HG03060 (cell line): ENCODE data around the gene RYR1.
"Not testable (repeated sequence)": the region's sequence is repeated elsewhere in the genome, so short reads cannot be mapped to it uniquely, and the experiment has no call there.

ENCODE experiments used
- ATAC-seq: cut with Tn5 transposase; IDR thresholded peaks from one replicate; pipeline ENCODE4 v1.9.1; 2021; ENCODE audit warnings: low read depth, moderate number of reproducible peaks; ENCODE audit not compliant: unreplicated experiment

The RYR1 gene

DNA sequence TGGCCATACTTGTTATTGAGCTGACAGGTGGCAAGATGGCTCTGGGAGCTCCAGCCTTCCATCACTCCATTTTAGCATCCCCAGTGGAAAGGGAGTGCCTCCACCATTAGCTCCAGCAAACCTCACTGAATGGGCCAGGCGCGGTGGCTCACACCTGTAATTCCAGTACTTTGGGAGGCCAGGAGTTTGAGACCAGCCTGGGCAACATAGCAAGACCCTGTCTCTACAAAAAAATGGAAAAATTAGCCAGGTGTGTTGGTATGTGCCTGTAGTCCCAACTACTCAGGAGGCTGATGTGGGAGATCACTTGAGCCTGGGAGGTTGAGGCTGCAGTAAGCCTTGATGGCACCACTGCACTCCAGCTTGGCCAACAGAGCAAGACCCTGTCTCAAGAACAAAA lies 98.0 kb downstream of the RYR1 start:
- no peak for ATAC-seq

DNA sequence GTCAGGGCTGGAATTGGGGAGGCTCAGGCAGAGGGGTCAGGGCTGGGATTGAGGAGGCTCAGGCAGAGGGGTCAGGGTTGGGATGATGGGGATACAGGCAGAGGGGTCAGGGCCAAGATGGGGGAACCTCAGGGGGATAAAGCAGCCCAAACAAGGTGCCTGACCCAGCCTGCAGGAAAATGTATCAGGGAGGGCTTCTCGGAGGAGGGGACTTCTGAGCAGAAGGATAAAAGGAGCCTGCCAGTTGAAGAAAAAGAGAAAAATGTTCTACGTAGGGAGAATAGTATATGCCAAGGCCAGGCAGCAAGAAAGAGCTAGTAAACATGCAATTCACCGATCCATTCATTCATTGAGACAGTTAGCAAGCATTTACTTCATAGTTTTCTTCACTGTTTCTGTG lies 99.4 kb downstream of the RYR1 start:
- no peak for ATAC-seq

DNA sequence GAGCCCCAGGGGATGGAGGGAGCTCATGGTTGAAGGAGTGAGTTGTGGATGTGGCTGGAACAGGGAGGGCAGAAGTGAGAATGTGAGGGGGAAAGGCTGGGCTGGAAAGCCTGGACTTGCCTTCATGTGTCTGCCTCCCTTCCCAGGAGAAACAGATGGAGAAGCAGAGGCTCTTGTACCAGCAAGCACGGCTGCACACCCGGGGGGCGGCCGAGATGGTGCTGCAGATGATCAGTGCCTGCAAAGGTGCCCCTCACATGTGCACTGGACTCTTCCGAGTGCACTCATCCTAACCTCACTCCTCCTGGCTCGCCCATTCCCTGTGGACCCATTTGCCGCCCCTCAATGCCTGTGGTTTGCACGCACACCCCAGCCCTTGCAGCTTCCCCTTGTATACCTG lies 101.1 kb downstream of the RYR1 start:
- no peak for ATAC-seq

DNA sequence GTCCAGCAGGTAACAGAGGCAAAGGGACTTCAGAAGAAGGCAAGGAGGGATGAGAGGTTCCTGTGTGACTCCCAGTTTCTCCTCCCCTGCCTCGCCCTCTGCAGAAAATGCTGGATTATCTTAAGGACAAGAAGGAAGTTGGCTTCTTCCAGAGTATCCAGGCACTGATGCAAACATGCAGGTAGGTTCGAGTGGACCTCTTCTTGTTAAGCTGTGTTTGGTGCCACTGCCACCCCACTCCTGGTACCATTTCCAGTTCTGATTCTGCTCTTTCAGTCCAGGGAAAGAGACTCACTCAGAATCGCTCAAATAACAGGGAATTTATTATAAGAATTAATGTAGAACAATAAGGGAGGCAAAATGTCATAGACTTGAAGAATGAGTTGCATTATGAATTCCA lies 101.7 kb downstream of the RYR1 start:
- no peak for ATAC-seq

DNA sequence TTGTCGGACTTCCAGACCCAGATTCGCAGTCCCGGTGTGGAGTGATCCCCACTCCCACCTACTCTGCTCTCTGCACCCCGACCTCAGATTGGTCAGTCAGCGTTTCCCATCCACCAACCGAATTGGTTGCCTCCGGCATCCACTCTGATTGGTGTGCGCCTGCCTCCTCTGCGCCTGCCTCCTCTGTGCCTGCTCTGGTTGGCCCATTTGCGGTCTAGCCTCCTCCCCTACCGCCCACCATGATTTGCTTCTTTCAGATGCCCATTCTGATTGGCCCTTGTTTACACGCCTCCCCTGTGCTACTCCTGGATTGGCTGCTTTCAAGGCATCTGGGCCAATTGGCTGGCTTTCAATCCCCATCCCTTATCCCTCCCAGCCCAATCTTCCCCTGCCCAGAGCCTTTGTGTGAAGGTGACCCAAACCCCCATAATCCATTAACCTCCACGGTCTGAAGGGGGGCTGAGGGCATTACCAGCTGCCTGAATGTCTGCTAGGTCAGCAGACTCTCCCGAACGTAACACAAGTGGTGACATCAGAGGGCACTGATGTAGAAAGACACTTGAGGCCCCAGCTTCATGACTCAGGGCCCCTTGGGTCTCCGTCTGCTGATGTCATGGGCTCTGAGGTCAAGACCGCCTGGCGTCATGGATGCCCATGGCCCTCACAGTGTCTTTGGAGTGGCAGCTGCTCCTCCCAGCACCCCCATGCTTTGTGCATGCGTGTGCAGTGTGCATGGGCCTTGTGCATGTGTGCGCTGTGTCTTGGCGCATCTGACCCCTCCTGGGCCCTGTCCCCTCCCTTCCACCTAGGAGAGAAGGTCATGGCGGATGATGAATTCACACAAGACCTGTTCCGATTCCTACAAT lies 103.8 kb downstream of the RYR1 start:
- ATAC-seq: no peak

DNA sequence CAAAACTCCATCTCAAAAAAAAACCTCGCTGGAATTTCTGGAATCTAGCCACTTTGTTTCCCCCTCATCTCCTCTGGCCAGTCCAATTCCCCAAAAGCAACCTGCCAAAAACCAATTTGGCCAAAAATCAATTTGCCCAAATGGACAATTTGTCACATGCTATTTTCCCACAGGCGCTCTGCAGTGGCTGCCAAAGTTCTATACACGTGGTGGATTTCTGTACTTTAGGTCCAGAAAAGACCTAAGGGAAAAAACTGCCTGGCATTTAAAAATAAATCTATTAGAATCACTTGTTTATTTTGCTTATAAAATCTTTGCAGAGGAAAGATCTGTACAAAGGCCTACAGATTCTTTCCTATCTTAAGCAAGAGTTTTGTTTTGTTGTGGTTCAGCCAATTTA lies 104.9 kb downstream of the RYR1 start:
- no peak for ATAC-seq

DNA sequence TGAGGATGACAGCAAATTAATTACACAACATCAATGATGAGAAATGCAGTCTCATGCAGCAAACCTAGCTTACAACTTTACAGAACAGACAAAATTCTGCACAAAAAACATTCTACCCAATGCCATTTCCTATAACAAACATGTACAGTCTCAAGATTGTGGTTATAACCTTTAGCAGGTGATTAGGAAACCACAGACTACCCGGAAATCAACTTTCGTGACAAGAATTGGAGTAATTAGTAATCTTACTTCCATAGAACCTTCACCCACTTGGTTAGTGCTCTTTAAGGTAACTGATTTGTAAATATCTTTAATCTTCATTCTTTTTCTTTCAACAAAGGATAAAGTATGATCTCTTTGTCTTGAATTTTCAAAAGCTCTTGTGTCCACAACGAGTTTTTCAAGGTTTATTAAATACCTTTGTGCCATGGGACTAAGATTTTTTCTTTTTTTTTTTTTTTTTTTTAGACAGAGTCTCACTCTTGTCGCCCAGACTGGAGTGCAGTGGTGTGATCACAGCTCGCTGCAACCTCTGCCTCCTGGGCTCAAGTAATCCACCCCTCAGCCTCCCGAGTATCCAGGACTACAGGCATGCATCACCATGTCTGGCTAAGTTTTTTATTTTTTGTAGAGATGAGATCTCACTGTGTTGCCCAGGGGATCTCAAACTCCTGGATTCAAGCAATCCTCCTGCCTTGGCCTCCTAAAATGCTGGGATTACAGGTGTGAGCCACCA lies 105.5 kb downstream of the RYR1 start:
- no peak for ATAC-seq

DNA sequence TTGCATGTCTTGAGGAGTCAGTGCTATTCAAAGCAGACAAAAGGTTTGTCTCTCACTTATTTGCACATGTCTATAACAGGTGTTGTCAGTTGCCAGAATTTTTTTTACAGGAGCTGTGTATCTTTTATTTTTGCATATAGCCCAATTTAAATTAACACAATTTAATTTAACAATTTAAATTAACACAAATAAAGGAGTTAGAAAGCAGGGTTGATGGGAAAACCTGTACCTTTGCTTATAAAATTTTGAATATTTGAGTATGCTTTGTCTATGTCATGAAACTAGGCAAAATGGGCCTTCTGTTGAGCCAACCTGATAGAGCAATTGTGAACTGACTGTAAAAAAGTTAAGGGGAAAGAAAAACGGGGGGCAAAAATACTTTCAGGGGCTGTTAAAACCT lies 106.3 kb downstream of the RYR1 start:
- no peak for ATAC-seq

DNA sequence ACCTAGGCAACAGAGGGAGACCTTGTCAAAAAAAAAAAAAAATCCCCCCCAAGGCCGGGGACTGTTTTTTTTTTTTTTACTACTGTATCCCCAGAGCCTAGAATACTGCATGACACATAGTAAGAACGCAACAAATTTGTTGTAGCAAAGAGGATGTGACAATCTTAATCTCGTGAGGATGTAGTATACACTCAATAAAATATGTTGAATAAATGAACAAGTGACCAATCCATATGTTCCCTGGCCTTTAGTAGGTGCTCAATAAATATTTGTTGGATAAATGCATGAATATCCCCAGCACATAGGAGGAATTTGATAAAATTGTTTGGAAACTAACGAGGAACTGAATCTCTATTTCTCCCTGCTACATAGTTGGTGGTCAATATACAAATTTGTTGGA lies 108.5 kb downstream of the RYR1 start:
- no peak for ATAC-seq

DNA sequence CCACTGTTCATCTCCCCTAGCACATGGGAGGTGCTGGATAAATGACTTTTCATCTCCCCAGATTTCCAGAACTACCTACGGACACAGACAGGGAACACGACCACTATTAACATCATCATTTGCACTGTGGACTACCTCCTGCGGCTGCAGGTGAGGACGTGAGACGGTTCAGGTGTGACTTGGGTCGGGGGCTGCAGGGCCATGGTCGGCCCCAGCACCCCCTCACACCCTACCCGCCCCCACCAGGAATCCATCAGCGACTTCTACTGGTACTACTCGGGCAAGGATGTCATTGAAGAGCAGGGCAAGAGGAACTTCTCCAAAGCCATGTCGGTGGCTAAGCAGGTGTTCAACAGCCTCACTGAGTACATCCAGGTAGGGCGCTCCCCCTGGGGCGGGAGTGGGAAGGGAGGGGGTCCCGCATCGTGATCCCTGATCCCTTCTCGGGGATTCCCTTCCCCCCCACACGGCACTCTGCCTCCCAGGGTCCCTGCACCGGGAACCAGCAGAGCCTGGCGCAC lies 109.9 kb downstream of the RYR1 start:
- no peak for ATAC-seq

DNA sequence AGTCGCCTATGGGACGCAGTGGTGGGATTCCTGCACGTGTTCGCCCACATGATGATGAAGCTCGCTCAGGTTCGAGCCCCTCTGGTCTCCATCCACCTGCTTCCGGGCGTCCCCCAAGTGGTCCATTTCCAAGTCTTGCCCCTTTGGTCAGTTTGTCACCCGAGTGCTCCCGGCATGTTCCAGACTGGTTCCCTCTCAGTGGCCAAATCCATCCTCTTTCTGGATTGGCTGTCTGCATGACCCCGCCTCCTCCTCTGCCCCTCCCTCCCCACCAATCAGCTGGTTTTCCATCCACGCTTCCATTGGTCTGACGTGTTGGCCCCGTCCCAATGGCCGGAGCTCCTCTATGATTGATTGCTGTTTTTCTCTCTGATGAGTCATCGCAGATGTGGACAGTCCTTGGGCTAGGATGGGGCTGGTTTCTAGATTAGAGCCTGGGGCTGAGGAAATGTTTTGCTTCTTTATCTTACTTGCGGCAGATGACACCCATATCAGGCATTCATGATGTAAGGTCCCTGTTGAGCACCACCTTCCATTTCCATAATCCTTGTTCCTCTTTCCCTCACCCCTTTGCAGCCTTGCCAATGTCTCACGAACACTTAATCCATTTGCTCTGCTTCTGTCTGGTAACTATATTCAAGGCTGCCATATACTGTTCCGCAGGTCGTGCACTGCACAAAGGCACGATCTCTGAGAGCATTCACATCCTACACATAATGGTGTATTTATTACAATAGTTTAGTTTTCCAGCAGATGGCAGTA lies 110.5 kb downstream of the RYR1 start:
- no peak for ATAC-seq

DNA sequence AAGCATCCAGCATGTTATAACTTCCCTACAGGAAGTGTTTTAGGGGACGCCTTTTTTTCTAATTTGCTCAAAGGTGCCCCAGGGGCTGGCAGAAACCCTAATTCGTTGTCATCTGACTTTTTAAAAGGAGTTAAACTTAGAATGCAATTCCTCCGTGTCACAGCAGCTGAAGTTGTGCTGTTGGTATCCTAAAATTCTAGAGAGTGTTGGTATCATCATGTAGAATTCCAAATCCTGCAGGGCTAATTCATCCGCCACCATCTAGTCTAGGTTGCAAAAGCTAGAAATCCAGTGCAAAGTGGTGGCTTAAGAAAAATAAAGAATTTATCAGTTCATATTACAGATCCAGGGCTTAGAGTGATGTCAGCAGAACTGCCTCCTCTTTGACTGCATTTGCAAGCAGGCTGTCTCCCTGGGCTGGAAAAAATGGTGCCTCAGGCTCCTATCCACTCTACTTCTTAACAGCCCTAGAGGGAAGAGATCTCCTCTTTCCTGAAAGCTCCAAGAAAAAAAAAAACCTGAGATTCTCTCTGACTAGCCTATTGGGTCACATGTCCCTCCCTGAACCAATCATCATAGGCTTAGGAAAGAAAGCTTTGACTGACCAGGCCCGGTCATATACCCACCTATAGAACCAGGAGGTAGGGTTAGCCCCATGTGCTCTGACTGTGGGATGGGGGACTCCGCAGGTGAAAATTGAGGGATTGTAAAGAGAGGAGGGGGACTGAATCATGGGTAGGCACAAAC lies 111.3 kb downstream of the RYR1 start:
- no peak for ATAC-seq

DNA sequence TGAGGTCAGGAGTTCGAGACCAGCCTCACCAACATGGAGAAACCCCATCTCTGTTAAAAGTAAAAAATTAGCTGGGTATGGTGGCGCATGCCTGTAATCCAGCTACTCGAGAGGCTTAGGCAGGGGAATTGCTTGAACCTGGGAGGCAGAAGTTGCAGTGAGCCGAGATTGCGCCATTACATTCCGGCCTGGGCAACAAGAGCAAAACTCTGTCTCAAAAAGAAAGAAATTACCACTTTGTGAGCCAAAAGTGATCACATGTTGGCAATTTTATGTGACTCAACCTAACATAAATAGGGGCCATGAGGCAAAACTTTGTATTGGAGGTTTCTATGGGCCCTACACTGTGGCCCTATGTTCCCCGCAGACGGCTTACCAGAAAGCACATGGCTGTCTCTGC lies 112.1 kb downstream of the RYR1 start:
- no peak for ATAC-seq

DNA sequence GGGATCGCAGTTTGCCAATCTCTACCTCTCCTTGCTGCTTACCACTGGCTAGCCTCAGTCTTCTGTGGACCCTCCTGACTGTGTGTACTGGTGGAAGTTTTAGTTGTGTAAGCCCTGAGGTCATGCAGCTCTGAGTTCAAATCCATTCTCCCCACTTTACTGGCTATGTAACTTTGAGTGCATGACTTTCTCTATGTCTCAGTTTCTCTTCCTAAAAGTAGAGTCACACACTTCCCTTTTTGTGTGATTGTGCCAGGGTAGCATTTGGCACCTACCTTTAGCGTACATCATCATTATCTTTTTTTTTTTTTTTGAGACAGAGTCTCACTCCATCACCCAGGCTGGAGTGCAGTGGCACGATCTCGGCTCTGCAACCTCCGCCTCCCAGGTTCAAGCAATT lies 113.9 kb downstream of the RYR1 start:
- ATAC-seq: no peak

DNA sequence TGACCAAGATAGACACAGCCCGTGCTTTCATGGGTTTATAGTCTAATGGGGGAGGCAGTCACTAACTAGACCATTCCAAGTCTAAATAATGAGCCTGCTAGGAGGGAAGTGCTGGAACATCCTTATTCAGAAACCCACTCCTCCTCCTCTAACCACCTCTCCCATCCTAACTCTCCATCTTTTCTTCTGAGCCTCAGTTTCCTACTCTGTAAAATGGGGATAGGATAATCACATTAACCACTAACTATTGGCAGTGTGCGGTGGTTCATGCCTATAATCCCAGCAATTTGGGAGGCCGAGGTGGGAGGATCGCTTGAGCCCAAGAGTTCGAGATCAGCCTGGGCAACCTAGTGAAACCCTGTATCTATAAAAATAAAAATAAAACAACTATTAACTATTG lies 115.6 kb downstream of the RYR1 start:
- ATAC-seq: no peak

DNA sequence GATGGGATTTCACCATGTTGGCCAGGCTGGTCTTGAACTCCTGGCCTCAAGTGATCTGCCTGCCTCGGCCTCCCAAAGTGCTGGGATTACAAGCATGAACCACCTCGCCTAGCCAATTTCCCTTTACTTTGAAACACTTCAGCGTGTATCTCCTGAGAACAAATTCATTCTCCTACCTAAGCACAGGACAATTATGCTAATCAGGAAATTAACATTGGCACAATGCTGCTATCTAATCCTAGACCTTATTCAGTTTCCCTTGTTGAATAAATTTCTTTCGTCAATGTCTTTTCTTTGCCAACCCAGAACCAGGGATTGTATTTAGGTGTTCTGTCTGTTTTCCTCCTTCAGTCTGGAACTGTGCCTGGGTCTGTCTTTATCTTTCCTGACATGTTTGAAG lies 116.5 kb downstream of the RYR1 start:
- no peak for ATAC-seq

DNA sequence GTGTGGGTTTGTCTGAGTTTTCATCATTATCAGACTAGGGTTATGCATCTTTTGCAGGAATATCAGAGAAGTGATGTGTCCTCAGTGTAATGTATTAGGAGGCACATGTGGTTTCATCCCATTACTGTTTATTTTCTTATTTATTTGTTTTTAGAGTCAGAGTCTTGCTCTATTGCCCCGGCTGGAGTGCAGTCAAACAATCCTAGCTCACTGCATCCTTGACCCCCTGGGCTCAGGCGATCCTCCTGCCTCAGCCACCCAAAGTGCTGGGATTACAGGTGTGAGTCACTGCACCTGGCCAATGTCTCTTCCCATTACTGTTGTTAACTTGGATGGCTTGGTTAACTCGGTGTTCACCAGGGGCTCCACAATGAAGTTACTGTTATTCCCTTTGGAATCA lies 116.9 kb downstream of the RYR1 start:
- ATAC-seq: no peak

DNA sequence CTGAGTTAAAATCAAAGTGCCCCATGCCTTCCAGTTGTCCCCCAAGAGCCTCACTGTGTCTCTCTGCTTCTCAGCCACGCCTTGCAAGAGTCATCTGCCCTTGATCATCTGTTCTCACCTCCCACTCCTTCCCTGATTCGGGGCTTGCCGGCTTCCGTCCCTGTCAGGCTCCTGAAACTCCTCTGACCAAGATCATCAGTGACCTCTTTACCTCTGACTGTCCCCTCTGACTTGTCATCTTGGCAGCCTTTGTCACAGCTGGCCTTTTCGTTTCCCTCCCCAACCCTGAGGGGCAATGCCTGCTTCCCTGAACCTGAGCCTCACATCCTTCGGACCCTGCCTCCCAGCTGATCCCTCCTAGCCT lies 117.9 kb downstream of the RYR1 start:
- no peak for ATAC-seq

DNA sequence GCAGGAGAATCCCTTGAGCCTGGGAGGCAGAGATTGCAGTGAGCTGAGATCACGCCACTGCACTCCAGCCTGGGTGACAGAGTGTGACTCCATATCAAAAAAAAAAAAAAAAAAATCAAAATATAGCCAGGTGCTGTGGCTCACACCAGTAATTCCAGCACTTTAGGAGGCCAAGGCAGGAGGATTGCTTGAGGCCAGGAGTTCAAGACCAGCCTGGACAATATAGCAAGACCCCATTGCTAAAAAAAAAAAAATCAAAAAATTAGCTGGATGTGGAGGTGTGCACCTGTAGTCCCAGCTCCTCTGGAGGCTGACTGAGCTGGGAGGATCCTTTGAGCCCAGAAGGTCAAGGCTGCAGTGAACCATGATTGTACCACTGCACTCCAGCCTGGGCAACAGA lies 119.7 kb downstream of the RYR1 start:
- ATAC-seq: not testable (repeated sequence)

DNA sequence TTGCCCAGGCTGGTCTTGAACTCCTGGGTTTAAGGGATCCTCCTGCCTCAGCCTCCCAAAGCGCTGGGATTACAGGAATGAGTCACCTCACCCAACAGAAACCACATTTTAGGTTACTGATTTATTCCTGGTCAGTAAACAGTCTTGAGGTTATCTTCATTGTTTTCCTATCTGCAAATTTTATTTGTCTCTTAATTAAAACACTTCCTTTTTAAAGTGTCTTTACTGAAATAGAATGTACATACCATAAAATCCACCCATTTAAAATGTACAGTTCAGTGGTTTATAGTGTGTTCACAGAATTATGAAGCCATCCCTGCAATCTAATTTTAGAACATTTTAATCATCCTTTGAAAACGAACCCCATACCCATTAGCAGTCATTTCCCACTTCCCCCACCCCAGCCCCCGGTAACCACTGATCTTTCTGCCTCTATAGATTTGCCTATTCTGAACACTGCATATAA lies 121.2 kb downstream of the RYR1 start:
- ATAC-seq: no peak
